Gastrocnemius medialis (tissue), 4 donors: Measurements from ENCODE around the gene PIRT. TPM values are rescaled to one million over a fixed set of nuclear protein-coding genes. Genes with fewer than 3 reads are reported as not detected.

Source experiments
- ATAC-seq, 2 donors: fragments of 150-250 bp; one replicate each; pipeline ENCODE4 v1.9.1; 2016
- DNase-seq, 2 donors: peaks; one replicate each; pipeline ENCODE4 v3.0.0-alpha.2; 2019
- H3K27ac ChIP-seq, 4 donors: fragments of 200-600 bp; sonication (generic); 1 replicate in 1 of 4; 2 replicates in 3 of 4; pipeline ENCODE4 v1.5.1; 2016 to 2018; ENCODE audit warnings: mild to moderate bottlenecking in 2 of 4, moderate library complexity in 1 of 4
- H3K27me3 ChIP-seq, 3 donors: fragments of 200-600 bp; sonication (generic) in 2 of 3; 1 replicate in 1 of 3; 2 replicates in 2 of 3; pipeline versions ENCODE4 v1.5.1 to v1.6.0; 2016 to 2019; ENCODE audit warnings: mild to moderate bottlenecking in 1 of 3, moderate library complexity in 1 of 3
- H3K36me3 ChIP-seq, 2 donors: fragments of 200-600 bp; sonication (generic) in 1 of 2; one replicate each; pipeline ENCODE4 v1.5.1; 2017 to 2018
- H3K4me1 ChIP-seq, 2 donors: fragments of 200-600 bp; sonication (generic) in 1 of 2; one replicate each; pipeline ENCODE4 v1.5.1; 2016 to 2017; ENCODE audit warnings: mild to moderate bottlenecking in 2 of 2
- H3K4me3 ChIP-seq, 4 donors: fragments of 200-600 bp; sonication (generic) in 3 of 4; 1 replicate in 1 of 4; 2 replicates in 3 of 4; pipeline ENCODE4 v1.5.1; 2016 to 2019; ENCODE audit warnings: mild to moderate bottlenecking in 2 of 4
- H3K9me3 ChIP-seq, 3 donors: fragments of 200-600 bp; sonication (generic) in 2 of 3; 1 replicate in 1 of 3; 2 replicates in 2 of 3; pipeline ENCODE4 v1.5.1; 2016 to 2019
- CTCF ChIP-seq, 5 experiments: fragments of 450-650 bp in 3 of 5; fragments of 200-600 bp in 2 of 5; sonication (generic) in 2 of 5; IDR thresholded peaks in 4 of 5; conservative IDR thresholded peaks in 1 of 5; 1 replicate in 4 of 5; 2 replicates in 1 of 5; pipeline ENCODE4 v1.5.1; 2016 to 2019; ENCODE audit warnings: antibody characterized with exemption in 5 of 5, mild to moderate bottlenecking in 3 of 5, moderate library complexity in 3 of 5
- POLR2A ChIP-seq, 2 donors: fragments of 450-650 bp; IDR thresholded peaks; one replicate each; pipeline ENCODE4 v1.6.1; 2017; ENCODE audit warnings: antibody characterized with exemption in 2 of 2, mild to moderate bottlenecking in 2 of 2, moderate library complexity in 2 of 2
- in situ Hi-C, 4 donors: fragments of 200-750 bp; cut with MboI; loops; one replicate each; pipeline versions ENCODE4 v1.15.0 to v1.8.0; 2017; ENCODE audit warnings: low sequenced_read_pairs in 4 of 4
- intact Hi-C: fragments of 100-400 bp; cut with DNase I; formaldehyde crosslinking; loops from one replicate; pipeline ENCODE4 v1.15.1; 2023; ENCODE audit warnings: low total_unique reads
- total RNA-seq, 4 donors: library from RNA; depleted of rRNA; stranded (reverse); fragments of >200 nt; gene quantifications; one replicate each; pipeline versions ENCODE4 v1.1.0 to v1.2.3, GENCODE V29; 2016

The PIRT gene
- total RNA-seq, 4 donors from 2014 or later: not detected

- H3K4me3 ChIP-seq: no peak overlapping the region
- in situ Hi-C loops: no loop called here
- no peak overlapping the region for H3K27ac ChIP-seq
- H3K36me3 ChIP-seq: no peaks in the 10 kb centered on the region
- ATAC-seq (no peak), DNase-seq (no peak)
- H3K27me3 ChIP-seq: no peaks in the 10 kb centered on the region
- TF ChIP-seq CTCF (IDR thresholded peaks at IDR 0.05 in 4 of 5, conservative IDR thresholded peaks at IDR 0.05 in 1 of 5): no peak
- TF ChIP-seq POLR2A (IDR thresholded peaks at IDR 0.05): no peak
- intact Hi-C loops: no loop called here
- H3K4me1 ChIP-seq: peaks cover 9 to 13% of the 10 kb centered on the region in 2 donors
- no peaks in the 10 kb centered on the region for H3K9me3 ChIP-seq
These were observed 45.7 kb downstream of the PIRT start for GRCh38 chr17:10792151-10792550.

- Histone ChIP-seq H3K27me3 (no peaks in the 10 kb centered on the region), H3K36me3 (no peaks in the 10 kb centered on the region), H3K4me3 (no peak overlapping the region), H3K9me3 (no peaks in the 10 kb centered on the region), H3K27ac (no peak overlapping the region), H3K4me1 (peaks cover 9 to 13% of the 10 kb centered on the region in 2 donors)
- DNase-seq: no peak
- intact Hi-C loops: no loop called here
- TF ChIP-seq CTCF (IDR thresholded peaks at IDR 0.05 in 4 of 5, conservative IDR thresholded peaks at IDR 0.05 in 1 of 5) (no peak), POLR2A (IDR thresholded peaks at IDR 0.05) (no peak)
- in situ Hi-C loops: no loop called here
- peak; percentile 24 to 34 for ATAC-seq
These were observed 47.1 kb downstream of the PIRT start for GRCh38 chr17:10790491-10791401.

GRCh38 chr17:10789694-10790271 lies 48.1 kb downstream of the PIRT start:
- H3K27me3 ChIP-seq: no peaks in the 10 kb centered on the region
- no peak overlapping the region for H3K4me3 ChIP-seq
- in situ Hi-C loops (no loop called here), intact Hi-C loops (no loop called here)
- H3K36me3 ChIP-seq: no peaks in the 10 kb centered on the region
- no peak for TF ChIP-seq CTCF (IDR thresholded peaks at IDR 0.05 in 4 of 5, conservative IDR thresholded peaks at IDR 0.05 in 1 of 5)
- TF ChIP-seq POLR2A (IDR thresholded peaks at IDR 0.05): no peak
- no peaks in the 10 kb centered on the region for H3K9me3 ChIP-seq
- no peak for ATAC-seq
- no peak overlapping the region for H3K27ac ChIP-seq
- no peak for DNase-seq
- H3K4me1 ChIP-seq: peaks cover 14 to 19% of the 10 kb centered on the region in 2 donors

- Histone ChIP-seq H3K4me3 (no peak overlapping the region), H3K9me3 (no peaks in the 10 kb centered on the region), H3K27me3 (no peaks in the 10 kb centered on the region), H3K27ac (no peak overlapping the region), H3K36me3 (no peaks in the 10 kb centered on the region), H3K4me1 (peaks cover 15 to 21% of the 10 kb centered on the region in 2 donors)
- in situ Hi-C loops (no loop called here), intact Hi-C loops (no loop called here)
- TF ChIP-seq POLR2A (IDR thresholded peaks at IDR 0.05): no peak
- TF ChIP-seq CTCF (IDR thresholded peaks at IDR 0.05 in 4 of 5, conservative IDR thresholded peaks at IDR 0.05 in 1 of 5): no peak
- DNase-seq (no peak), ATAC-seq (no peak)
These were observed 50.4 kb downstream of the PIRT start for GRCh38 chr17:10787306-10788045.
